DND-41 (cell line): ENCODE results near the gene FMN1.

Experiments
- EZH2 ChIP-seq: IDR thresholded peaks from 3 replicates; pipeline ENCODE4 v1.6.1; 2012; ENCODE audit warnings: borderline replicate concordance, low read depth, mild to moderate bottlenecking, moderate library complexity, low read length, inconsistent platforms; ENCODE audit not compliant: severe bottlenecking
- TF ChIP-seq, protein P1 (sequence below): IDR thresholded peaks from 2 replicates; pipeline ENCODE4 v1.5.1; 2012; ENCODE audit warnings: borderline replicate concordance, low read length, moderate library complexity, mild to moderate bottlenecking; ENCODE audit not compliant: poor library complexity, severe bottlenecking; ENCODE audit errors: extremely low read depth

DNA sequence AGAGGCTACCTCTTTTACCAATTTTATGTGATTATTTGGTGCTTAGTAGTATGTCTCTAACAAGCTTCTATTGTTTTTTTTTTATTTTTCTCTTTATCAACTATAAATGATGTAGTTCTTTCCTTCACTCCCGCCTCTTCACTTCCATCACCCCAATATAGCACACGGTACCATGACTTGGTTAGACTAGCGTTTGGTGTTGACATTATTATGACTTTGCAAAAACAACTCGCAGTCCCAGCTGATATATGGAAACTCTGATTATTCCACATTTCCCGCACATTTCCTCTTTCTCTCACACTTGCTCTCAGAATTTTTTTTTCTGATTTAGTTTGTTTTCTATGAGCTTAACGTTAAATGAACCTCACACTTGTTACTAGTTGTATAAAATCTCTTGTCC is 314.5 kb downstream of the FMN1 start:
- TF ChIP-seq, protein P1, sequence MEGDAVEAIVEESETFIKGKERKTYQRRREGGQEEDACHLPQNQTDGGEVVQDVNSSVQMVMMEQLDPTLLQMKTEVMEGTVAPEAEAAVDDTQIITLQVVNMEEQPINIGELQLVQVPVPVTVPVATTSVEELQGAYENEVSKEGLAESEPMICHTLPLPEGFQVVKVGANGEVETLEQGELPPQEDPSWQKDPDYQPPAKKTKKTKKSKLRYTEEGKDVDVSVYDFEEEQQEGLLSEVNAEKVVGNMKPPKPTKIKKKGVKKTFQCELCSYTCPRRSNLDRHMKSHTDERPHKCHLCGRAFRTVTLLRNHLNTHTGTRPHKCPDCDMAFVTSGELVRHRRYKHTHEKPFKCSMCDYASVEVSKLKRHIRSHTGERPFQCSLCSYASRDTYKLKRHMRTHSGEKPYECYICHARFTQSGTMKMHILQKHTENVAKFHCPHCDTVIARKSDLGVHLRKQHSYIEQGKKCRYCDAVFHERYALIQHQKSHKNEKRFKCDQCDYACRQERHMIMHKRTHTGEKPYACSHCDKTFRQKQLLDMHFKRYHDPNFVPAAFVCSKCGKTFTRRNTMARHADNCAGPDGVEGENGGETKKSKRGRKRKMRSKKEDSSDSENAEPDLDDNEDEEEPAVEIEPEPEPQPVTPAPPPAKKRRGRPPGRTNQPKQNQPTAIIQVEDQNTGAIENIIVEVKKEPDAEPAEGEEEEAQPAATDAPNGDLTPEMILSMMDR: no peak
- no peak for TF ChIP-seq EZH2
